ENCODE measurements around the gene GRIN2C. TPM values are rescaled to one million over a fixed set of nuclear protein-coding genes. Genes with fewer than 3 reads are reported as not detected.

The GRIN2C gene
- total RNA-seq, 4 donors from 2014 or later = 0.16 to 3.5 (median 0.42) TPM; not detected in 1

DNA sequence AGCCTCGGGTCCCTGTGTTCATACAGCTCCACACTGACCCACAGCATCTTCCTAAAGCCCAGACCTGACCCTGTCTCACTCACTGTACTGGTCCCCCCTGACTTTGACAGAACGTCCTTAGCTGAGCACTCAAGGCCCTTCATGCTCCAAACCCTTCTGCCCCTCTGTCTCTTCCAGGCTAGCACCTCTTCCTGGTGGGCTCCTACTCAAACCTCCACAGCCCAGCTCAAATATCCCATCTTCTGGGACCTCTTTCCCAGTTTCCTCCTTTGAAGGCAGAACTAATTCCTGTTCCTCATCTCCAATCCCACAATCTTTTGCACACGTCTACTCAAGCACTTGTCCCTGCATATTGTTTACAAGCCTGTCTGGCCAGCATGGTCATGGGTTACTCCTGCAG is 8.8 kb downstream of the GRIN2C start:
- no peak overlapping the region for H3K4me3 ChIP-seq
- TF ChIP-seq, protein P1, sequence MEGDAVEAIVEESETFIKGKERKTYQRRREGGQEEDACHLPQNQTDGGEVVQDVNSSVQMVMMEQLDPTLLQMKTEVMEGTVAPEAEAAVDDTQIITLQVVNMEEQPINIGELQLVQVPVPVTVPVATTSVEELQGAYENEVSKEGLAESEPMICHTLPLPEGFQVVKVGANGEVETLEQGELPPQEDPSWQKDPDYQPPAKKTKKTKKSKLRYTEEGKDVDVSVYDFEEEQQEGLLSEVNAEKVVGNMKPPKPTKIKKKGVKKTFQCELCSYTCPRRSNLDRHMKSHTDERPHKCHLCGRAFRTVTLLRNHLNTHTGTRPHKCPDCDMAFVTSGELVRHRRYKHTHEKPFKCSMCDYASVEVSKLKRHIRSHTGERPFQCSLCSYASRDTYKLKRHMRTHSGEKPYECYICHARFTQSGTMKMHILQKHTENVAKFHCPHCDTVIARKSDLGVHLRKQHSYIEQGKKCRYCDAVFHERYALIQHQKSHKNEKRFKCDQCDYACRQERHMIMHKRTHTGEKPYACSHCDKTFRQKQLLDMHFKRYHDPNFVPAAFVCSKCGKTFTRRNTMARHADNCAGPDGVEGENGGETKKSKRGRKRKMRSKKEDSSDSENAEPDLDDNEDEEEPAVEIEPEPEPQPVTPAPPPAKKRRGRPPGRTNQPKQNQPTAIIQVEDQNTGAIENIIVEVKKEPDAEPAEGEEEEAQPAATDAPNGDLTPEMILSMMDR (IDR thresholded peaks at IDR 0.05) = no peak
- TF ChIP-seq POLR2A (IDR thresholded peaks at IDR 0.05) (no peak), POLR2AphosphoS5 (IDR thresholded peaks at IDR 0.05) (no peak), EP300 (IDR thresholded peaks at IDR 0.05) (no peak)
- WGBS, 2 donors (ENCODE audit: low coverage in 1 of 2) = 40% methylated on average over 1 of the region's 3 CpGs; no CpG with 5 or more reads in 1 of the 2 donors
- peaks cover 0 to 5% (median 0%) of the 10 kb centered on the region in 3 donors for H3K9me3 ChIP-seq
- H3K36me3 ChIP-seq = no peaks in the 10 kb centered on the region
- H3K27me3 ChIP-seq = peaks cover 84% of the 10 kb centered on the region
- peaks cover 0 to 14% (median 0%) of the 10 kb centered on the region in 3 donors for H3K4me1 ChIP-seq
- ATAC-seq = no peak
- H3K27ac ChIP-seq = no peak overlapping the region

DNA sequence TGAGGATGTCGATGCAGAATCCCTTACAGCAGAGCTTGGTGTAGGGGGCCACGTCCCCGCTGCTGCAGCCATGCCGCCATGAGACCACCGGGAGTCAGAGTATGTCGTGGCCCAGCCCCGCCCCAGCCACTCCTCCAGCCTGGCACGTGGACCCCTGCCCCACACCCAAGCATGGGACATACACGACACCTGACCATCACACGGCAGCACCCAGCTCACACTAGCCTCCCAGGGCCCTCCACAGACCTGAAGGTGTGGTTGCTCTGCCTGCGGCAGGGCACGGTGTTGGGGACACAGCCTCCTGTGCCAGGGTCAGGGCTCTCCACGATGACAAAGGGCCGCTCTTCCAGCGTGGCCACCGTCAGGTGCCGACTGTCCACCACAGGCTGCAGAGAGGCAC is 9.4 kb downstream of the GRIN2C start:
- H3K36me3 ChIP-seq = no peaks in the 10 kb centered on the region
- H3K4me3 ChIP-seq = no peak overlapping the region
- TF ChIP-seq, protein P1 (IDR thresholded peaks at IDR 0.05) = no peak
- TF ChIP-seq POLR2AphosphoS5 (IDR thresholded peaks at IDR 0.05) = no peak
- TF ChIP-seq POLR2A (IDR thresholded peaks at IDR 0.05) = no peak
- TF ChIP-seq EP300 (IDR thresholded peaks at IDR 0.05) = no peak
- peaks cover 0 to 5% (median 0%) of the 10 kb centered on the region in 3 donors for H3K9me3 ChIP-seq
- H3K27me3 ChIP-seq = peaks cover 84% of the 10 kb centered on the region
- no peak for ATAC-seq
- no peak overlapping the region for H3K27ac ChIP-seq
- H3K4me1 ChIP-seq = peaks cover 0 to 14% (median 0%) of the 10 kb centered on the region in 3 donors
- WGBS, 2 donors (ENCODE audit: low coverage in 1 of 2) = no CpG with 5 or more reads among the region's 17 CpGs

DNA sequence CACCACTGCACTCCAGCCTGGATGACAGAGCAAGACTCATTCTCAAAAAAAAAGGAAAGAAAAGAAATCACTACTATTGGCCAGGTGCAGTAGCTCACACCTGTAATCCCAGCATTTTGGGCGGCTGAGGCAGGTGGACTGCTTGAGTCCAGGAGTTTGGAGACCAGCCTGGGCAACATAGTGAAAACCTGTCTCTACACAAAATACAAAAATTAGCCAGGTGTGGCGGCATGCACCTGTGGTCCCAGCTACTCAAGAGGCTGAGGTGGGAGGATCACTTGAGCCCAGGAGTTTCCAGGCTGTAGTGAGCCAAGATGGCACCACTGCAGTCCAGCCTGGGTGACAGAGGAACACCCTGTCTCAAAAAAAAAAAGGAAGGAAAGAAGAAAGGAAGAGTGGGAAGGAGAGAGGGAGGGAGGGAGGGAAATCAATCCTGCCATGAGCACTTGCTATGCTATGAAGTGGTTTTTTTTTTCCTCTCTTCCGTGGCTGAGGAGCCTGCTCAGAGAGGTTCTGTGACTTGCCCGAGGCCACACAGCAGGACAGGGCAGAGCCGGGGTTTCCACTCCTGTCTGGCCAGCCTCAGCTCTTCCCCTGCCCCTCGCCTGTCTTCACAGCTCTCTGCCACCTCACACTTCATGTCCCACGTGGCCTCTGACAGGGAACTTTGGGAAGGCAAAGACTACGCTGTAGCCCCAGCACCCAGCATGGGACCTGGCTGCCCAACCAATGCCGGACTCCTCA is 10.9 kb downstream of the GRIN2C start:
- no peak for ATAC-seq
- TF ChIP-seq POLR2AphosphoS5 (IDR thresholded peaks at IDR 0.05) (no peak), EP300 (IDR thresholded peaks at IDR 0.05) (no peak), POLR2A (IDR thresholded peaks at IDR 0.05) (no peak)
- TF ChIP-seq, protein P1 (IDR thresholded peaks at IDR 0.05) = no peak
- Histone ChIP-seq H3K27me3 (peaks cover 82% of the 10 kb centered on the region), H3K4me3 (no peak overlapping the region), H3K36me3 (no peaks in the 10 kb centered on the region), H3K4me1 (peaks cover 0 to 14% (median 0%) of the 10 kb centered on the region in 3 donors), H3K9me3 (peaks cover 0 to 5% (median 0%) of the 10 kb centered on the region in 3 donors), H3K27ac (no peak overlapping the region)
- WGBS, 2 donors (ENCODE audit: low coverage in 1 of 2) = 47 to 68% methylated on average over 7 to 8 of the region's 9 CpGs

GRCh38 chr17:74846621-74847020 is 13.1 kb downstream of the GRIN2C start:
- Histone ChIP-seq H3K27ac (no peak overlapping the region), H3K4me1 (peaks cover 0 to 19% (median 4%) of the 10 kb centered on the region in 3 donors), H3K4me3 (no peak overlapping the region), H3K27me3 (peaks cover 69% of the 10 kb centered on the region), H3K9me3 (no peaks in the 10 kb centered on the region), H3K36me3 (no peaks in the 10 kb centered on the region)
- no peak for TF ChIP-seq POLR2A (IDR thresholded peaks at IDR 0.05)
- TF ChIP-seq POLR2AphosphoS5 (IDR thresholded peaks at IDR 0.05) = no peak
- TF ChIP-seq EP300 (IDR thresholded peaks at IDR 0.05) = no peak
- ATAC-seq = no peak
- 89 to 95% methylated on average over 4 to 5 of the region's 16 CpGs for WGBS, 2 donors (ENCODE audit: low coverage in 1 of 2)

GRCh38 chr17:74843352-74843627 is 16.4 kb downstream of the GRIN2C start:
- no CpG with 5 or more reads among the region's 26 CpGs for WGBS, 2 donors (ENCODE audit: low coverage in 1 of 2)
- Histone ChIP-seq H3K36me3 (peaks cover 0 to 7% of the 10 kb centered on the region in 2 donors), H3K27me3 (peaks cover 45% of the 10 kb centered on the region), H3K4me3 (peak overlapping the region in 1 of 2 donors; percentile 53), H3K4me1 (peaks cover 0 to 38% (median 19%) of the 10 kb centered on the region in 3 donors), H3K9me3 (no peaks in the 10 kb centered on the region), H3K27ac (no peak overlapping the region)
- TF ChIP-seq, protein P1 (IDR thresholded peaks at IDR 0.05) = no peak
- no peak for ATAC-seq

Data from gastroesophageal sphincter (tissue), 4 donors.